ENCODE data around the gene VPS51. TPM values are rescaled to one million over a fixed set of nuclear protein-coding genes. Genes with fewer than 3 reads are reported as not detected.

VPS51 gene
- total and polyA plus RNA-seq, 2 experiments from 2014 or later, result 45.3 to 450 TPM

DNA sequence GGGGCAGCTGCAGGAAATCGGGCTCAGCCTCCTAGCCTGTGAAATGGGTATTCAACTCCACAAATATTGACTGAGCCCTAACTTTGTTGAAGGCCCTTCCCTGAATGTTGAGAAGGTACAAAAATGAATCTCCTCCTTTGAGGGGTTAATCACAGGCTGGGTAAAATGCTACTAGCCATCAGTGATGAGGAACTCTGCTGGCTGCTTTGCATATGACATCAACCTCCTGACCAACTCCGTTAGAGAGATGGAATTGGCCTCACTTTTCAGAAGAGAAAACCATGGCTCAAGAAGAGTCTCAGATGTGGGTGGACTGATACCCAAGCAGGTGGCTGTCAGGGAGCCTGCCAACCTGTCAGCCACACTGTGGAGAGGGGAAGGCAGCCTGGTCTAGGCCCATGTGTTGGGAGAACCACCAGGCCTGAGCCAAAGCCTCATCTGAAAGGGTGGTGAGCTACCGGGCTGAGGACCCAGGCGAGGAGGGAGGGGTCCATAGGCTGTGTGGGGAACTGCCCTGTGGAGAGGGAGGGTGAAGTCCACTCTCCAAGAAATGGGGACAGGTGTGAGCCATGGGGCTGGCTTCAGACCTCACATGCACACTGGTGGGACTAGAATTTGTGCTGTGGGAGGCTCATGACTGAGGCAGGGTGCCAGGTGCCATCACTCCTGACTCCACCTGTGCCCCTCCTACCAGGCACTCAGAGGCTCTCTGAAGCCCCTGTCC lies 23.9 kb upstream of the VPS51 start:
- no peak for ATAC-seq
- DNase-seq (ENCODE audit: low spot score), result no peak
- no peak overlapping the region for H2AFZ ChIP-seq
- H3K4me1 Mint-ChIP-seq, result peaks cover 15% of the 10 kb centered on the region
- H3K36me3 Mint-ChIP-seq (ENCODE audit: low read depth), result peaks cover 17% of the 10 kb centered on the region
- H4K20me1 ChIP-seq (replicated peaks; ENCODE audit: insufficient read depth), result peaks cover under 1% of the 10 kb centered on the region
- no peak overlapping the region for H3K27ac ChIP-seq (ENCODE audit: low read depth)
- no peaks in the 10 kb centered on the region for H3K9me3 Mint-ChIP-seq
- H3K27me3 Mint-ChIP-seq (ENCODE audit: insufficient read depth, low read depth, poor library complexity), result peaks cover 15% of the 10 kb centered on the region
- H3K4me3 ChIP-seq, result no peak overlapping the region
- peaks cover 5% of the 10 kb centered on the region for H3K4me1 ChIP-seq (ENCODE audit: insufficient read depth)
- H3K4me3 Mint-ChIP-seq, result no peak overlapping the region
- no peaks in the 10 kb centered on the region for H3K27me3 ChIP-seq (ENCODE audit: insufficient read depth)
- H3K36me3 ChIP-seq (ENCODE audit: insufficient read depth), result no peaks in the 10 kb centered on the region
- no peak overlapping the region for H3K4me2 ChIP-seq
- TF ChIP-seq STAT1 (IDR thresholded peaks at IDR 0.05; ENCODE audit: unreplicated experiment) (no peak), EZH2phosphoT487 (IDR thresholded peaks at IDR 0.05; ENCODE audit: unreplicated experiment) (no peak), ZNF331 (CRISPR knock-in tag; IDR thresholded peaks at IDR 0.05; ENCODE audit: low read depth) (no peak), EZH2 (IDR thresholded peaks at IDR 0.05; ENCODE audit: low read depth, unreplicated experiment) (no peak), NANOG (IDR thresholded peaks at IDR 0.05; ENCODE audit: borderline replicate concordance) (no peak), ZNF114 (CRISPR knock-in tag; IDR thresholded peaks at IDR 0.05) (no peak), POLR2AphosphoS5 (IDR thresholded peaks at IDR 0.05; ENCODE audit: low read depth) (no peak), CREB1 (CRISPR knock-in tag; IDR thresholded peaks at IDR 0.05; ENCODE audit: low read depth) (no peak), JUNB (IDR thresholded peaks at IDR 0.05; ENCODE audit: unreplicated experiment) (no peak)
- TF ChIP-seq, protein P1, sequence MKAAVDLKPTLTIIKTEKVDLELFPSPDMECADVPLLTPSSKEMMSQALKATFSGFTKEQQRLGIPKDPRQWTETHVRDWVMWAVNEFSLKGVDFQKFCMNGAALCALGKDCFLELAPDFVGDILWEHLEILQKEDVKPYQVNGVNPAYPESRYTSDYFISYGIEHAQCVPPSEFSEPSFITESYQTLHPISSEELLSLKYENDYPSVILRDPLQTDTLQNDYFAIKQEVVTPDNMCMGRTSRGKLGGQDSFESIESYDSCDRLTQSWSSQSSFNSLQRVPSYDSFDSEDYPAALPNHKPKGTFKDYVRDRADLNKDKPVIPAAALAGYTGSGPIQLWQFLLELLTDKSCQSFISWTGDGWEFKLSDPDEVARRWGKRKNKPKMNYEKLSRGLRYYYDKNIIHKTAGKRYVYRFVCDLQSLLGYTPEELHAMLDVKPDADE (IDR thresholded peaks at IDR 0.05), result no peak
- TF ChIP-seq, protein P2, sequence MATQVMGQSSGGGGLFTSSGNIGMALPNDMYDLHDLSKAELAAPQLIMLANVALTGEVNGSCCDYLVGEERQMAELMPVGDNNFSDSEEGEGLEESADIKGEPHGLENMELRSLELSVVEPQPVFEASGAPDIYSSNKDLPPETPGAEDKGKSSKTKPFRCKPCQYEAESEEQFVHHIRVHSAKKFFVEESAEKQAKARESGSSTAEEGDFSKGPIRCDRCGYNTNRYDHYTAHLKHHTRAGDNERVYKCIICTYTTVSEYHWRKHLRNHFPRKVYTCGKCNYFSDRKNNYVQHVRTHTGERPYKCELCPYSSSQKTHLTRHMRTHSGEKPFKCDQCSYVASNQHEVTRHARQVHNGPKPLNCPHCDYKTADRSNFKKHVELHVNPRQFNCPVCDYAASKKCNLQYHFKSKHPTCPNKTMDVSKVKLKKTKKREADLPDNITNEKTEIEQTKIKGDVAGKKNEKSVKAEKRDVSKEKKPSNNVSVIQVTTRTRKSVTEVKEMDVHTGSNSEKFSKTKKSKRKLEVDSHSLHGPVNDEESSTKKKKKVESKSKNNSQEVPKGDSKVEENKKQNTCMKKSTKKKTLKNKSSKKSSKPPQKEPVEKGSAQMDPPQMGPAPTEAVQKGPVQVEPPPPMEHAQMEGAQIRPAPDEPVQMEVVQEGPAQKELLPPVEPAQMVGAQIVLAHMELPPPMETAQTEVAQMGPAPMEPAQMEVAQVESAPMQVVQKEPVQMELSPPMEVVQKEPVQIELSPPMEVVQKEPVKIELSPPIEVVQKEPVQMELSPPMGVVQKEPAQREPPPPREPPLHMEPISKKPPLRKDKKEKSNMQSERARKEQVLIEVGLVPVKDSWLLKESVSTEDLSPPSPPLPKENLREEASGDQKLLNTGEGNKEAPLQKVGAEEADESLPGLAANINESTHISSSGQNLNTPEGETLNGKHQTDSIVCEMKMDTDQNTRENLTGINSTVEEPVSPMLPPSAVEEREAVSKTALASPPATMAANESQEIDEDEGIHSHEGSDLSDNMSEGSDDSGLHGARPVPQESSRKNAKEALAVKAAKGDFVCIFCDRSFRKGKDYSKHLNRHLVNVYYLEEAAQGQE (IDR thresholded peaks at IDR 0.05; ENCODE audit: unreplicated experiment), result no peak
- TF ChIP-seq, protein P3, sequence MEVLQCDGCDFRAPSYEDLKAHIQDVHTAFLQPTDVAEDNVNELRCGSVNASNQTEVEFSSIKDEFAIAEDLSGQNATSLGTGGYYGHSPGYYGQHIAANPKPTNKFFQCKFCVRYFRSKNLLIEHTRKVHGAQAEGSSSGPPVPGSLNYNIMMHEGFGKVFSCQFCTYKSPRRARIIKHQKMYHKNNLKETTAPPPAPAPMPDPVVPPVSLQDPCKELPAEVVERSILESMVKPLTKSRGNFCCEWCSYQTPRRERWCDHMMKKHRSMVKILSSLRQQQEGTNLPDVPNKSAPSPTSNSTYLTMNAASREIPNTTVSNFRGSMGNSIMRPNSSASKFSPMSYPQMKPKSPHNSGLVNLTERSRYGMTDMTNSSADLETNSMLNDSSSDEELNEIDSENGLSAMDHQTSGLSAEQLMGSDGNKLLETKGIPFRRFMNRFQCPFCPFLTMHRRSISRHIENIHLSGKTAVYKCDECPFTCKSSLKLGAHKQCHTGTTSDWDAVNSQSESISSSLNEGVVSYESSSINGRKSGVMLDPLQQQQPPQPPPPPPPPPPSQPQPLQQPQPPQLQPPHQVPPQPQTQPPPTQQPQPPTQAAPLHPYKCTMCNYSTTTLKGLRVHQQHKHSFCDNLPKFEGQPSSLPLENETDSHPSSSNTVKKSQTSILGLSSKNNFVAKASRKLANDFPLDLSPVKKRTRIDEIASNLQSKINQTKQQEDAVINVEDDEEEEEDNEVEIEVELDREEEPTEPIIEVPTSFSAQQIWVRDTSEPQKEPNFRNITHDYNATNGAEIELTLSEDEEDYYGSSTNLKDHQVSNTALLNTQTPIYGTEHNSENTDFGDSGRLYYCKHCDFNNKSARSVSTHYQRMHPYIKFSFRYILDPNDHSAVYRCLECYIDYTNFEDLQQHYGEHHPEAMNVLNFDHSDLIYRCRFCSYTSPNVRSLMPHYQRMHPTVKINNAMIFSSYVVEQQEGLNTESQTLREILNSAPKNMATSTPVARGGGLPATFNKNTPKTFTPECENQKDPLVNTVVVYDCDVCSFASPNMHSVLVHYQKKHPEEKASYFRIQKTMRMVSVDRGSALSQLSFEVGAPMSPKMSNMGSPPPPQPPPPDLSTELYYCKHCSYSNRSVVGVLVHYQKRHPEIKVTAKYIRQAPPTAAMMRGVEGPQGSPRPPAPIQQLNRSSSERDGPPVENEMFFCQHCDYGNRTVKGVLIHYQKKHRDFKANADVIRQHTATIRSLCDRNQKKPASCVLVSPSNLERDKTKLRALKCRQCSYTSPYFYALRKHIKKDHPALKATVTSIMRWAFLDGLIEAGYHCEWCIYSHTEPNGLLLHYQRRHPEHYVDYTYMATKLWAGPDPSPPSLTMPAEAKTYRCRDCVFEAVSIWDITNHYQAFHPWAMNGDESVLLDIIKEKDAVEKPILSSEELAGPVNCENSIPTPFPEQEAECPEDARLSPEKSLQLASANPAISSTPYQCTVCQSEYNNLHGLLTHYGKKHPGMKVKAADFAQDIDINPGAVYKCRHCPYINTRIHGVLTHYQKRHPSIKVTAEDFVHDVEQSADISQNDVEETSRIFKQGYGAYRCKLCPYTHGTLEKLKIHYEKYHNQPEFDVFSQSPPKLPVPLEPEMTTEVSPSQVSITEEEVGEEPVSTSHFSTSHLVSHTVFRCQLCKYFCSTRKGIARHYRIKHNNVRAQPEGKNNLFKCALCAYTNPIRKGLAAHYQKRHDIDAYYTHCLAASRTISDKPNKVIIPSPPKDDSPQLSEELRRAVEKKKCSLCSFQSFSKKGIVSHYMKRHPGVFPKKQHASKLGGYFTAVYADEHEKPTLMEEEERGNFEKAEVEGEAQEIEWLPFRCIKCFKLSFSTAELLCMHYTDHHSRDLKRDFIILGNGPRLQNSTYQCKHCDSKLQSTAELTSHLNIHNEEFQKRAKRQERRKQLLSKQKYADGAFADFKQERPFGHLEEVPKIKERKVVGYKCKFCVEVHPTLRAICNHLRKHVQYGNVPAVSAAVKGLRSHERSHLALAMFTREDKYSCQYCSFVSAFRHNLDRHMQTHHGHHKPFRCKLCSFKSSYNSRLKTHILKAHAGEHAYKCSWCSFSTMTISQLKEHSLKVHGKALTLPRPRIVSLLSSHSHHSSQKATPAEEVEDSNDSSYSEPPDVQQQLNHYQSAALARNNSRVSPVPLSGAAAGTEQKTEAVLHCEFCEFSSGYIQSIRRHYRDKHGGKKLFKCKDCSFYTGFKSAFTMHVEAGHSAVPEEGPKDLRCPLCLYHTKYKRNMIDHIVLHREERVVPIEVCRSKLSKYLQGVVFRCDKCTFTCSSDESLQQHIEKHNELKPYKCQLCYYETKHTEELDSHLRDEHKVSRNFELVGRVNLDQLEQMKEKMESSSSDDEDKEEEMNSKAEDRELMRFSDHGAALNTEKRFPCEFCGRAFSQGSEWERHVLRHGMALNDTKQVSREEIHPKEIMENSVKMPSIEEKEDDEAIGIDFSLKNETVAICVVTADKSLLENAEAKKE (CRISPR knock-in tag; IDR thresholded peaks at IDR 0.05), result no peak
- TF ChIP-seq, protein P4, sequence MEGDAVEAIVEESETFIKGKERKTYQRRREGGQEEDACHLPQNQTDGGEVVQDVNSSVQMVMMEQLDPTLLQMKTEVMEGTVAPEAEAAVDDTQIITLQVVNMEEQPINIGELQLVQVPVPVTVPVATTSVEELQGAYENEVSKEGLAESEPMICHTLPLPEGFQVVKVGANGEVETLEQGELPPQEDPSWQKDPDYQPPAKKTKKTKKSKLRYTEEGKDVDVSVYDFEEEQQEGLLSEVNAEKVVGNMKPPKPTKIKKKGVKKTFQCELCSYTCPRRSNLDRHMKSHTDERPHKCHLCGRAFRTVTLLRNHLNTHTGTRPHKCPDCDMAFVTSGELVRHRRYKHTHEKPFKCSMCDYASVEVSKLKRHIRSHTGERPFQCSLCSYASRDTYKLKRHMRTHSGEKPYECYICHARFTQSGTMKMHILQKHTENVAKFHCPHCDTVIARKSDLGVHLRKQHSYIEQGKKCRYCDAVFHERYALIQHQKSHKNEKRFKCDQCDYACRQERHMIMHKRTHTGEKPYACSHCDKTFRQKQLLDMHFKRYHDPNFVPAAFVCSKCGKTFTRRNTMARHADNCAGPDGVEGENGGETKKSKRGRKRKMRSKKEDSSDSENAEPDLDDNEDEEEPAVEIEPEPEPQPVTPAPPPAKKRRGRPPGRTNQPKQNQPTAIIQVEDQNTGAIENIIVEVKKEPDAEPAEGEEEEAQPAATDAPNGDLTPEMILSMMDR (conservative IDR thresholded peaks at IDR 0.05; ENCODE audit: low read depth in 2 of 2), result no peak
- H3K79me2 ChIP-seq (replicated peaks; ENCODE audit: insufficient read depth), result peaks cover 2% of the 10 kb centered on the region; the same call in 1 of the 2 replicates
- H3F3A ChIP-seq (replicated peaks; ENCODE audit: low read depth), result no peaks in the 10 kb centered on the region
- no peaks in the 10 kb centered on the region for H3K9me2 ChIP-seq (ENCODE audit: insufficient read depth)
- no peak overlapping the region for H3K27ac Mint-ChIP-seq
